GM21619 (cell line): ENCODE data around the gene IGSF8.

Source experiments
- ATAC-seq: cut with Tn5 transposase; IDR thresholded peaks from one replicate; pipeline ENCODE4 v1.9.1; 2021; ENCODE audit not compliant: unreplicated experiment

IGSF8 gene

DNA sequence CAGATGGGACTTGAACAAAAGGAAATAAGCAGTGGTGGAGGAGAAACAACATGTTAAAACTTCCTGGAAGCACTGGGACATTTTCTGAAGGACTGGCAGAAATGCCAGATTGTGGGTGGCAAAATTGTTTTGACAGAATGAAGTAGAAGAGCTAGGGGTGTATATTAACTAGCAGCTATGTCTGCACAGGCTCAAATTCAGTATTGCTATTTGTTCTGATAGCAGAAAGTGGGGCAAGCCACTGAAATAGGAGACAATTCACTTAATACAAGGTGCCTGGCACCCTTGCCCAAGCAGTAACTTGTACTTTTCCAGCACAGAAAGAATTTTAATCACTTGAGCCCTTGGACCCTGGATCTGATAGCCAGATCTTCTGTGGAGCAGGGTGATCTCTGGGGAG, 54.9 kb downstream of the IGSF8 start:
- no peak for ATAC-seq
